Left renal pelvis (tissue), 4 donors: ENCODE results near the gene PRDX3. TPM values are rescaled to one million over a fixed set of nuclear protein-coding genes. Genes with fewer than 3 reads are reported as not detected.

Experiments used
- DNase-seq, 4 donors: peaks; one replicate each; pipeline ENCODE4 v3.0.0-alpha.2; 2013; ENCODE audit warnings: low read depth in 4 of 4, low spot score in 3 of 4
- polyA plus RNA-seq, 4 donors: library from polyadenylated mRNA; unstranded; fragments of 120-200 nt; gene quantifications; one replicate each; pipeline ENCODE4 v1.2.1, GENCODE V29; 2013; ENCODE audit not compliant: insufficient read length in 4 of 4

Gene PRDX3
- polyA plus RNA-seq, 4 donors: 166 to 290 (median 276) TPM

GRCh38 chr10:119131512-119132240 is 46.9 kb downstream of the PRDX3 start:
- no peak for DNase-seq

- no peak for DNase-seq
Measured at GRCh38 chr10:119129721-119130120, 48.9 kb downstream of the PRDX3 start.

- DNase-seq: no peak
Measured at GRCh38 chr10:119125942-119126341, 52.7 kb downstream of the PRDX3 start.

GRCh38 chr10:119120875-119121274 is 57.7 kb downstream of the PRDX3 start:
- DNase-seq: no peak

GRCh38 chr10:119120413-119120867 is 58.2 kb downstream of the PRDX3 start:
- DNase-seq: no peak

GRCh38 chr10:119119400-119119799 is 59.2 kb downstream of the PRDX3 start:
- DNase-seq: no peak

- no peak for DNase-seq
Measured at GRCh38 chr10:119118231-119118630, 60.4 kb downstream of the PRDX3 start.

Other genes with a start within 250 kb of the PRDX3 start
- gene NANOS1, start 149.1 kb downstream of the PRDX3 start, polyA plus RNA-seq: 10 to 100 TPM in 1 of 4 donors, 1 to 10 TPM in 3; 3.5 to 19.5 (median 4.4) TPM
- 100 to 1,000 TPM; 143 to 198 (median 184) TPM for gene EIF3A, start 98.0 kb downstream of the PRDX3 start, polyA plus RNA-seq
- gene DENND10, start 74.7 kb downstream of the PRDX3 start, polyA plus RNA-seq: 10 to 100 TPM; 54.0 to 61.7 (median 56.5) TPM
- 10 to 100 TPM; 14.7 to 31.1 (median 27.4) TPM for gene SFXN4, start 13.1 kb downstream of the PRDX3 start, polyA plus RNA-seq
- 10 to 100 TPM; 14.5 to 35.1 (median 18.2) TPM for gene GRK5, start 28.8 kb upstream of the PRDX3 start, polyA plus RNA-seq